IPS DF 6.9 (cell line): ENCODE data around the gene RPL38.

Experiments used
- DNase-seq: peaks from one replicate; pipeline ENCODE4 v3.0.0-alpha.2; 2013; ENCODE audit warnings: low read depth, low spot score
- H3K27ac ChIP-seq: one replicate; pipeline ENCODE4 v1.5.1; 2013; ENCODE audit warnings: low read length, control low read depth
- H3K27me3 ChIP-seq: 2 replicates; pipeline ENCODE4 v1.6.1; 2013; ENCODE audit warnings: mild to moderate bottlenecking, low read length; ENCODE audit not compliant: control insufficient read depth, insufficient read depth
- H3K36me3 ChIP-seq: 2 replicates; pipeline ENCODE4 v1.6.1; 2013; ENCODE audit warnings: low read length; ENCODE audit not compliant: control insufficient read depth, insufficient read depth
- H3K4me1 ChIP-seq: 2 replicates; pipeline ENCODE4 v1.6.1; 2013; ENCODE audit warnings: low read length; ENCODE audit not compliant: control insufficient read depth, insufficient read depth
- H3K4me3 ChIP-seq: 2 replicates; pipeline ENCODE4 v1.5.1; 2013; ENCODE audit warnings: mild to moderate bottlenecking, low read length
- H3K9me3 ChIP-seq: 2 replicates; pipeline ENCODE4 v1.6.1; 2013; ENCODE audit warnings: low read length, inconsistent platforms; ENCODE audit not compliant: control insufficient read depth, insufficient read depth
- WGBS: extraction: QIAGEN DNeasy Blood & Tissue Kit; methylation state at CpG from one replicate; pipeline ENCODE4 v1.1.7; 2013; ENCODE audit warnings: mixed read lengths, missing lambda C conversion rate; ENCODE audit not compliant: insufficient read length, insufficient coverage; 5-methylcytosine and 5-hydroxymethylcytosine counted together

Gene RPL38

GRCh38 chr17:74241431-74241830 is 38.0 kb downstream of the RPL38 start:
- DNase-seq, result no peak
- no CpG with 5 or more reads among the region's 10 CpGs for whole genome bisulfite sequencing
- H3K9me3 ChIP-seq, result no peaks in the 10 kb centered on the region
- H3K27ac ChIP-seq, result no peak overlapping the region
- H3K36me3 ChIP-seq, result no peaks in the 10 kb centered on the region
- peaks cover 5% of the 10 kb centered on the region for H3K4me1 ChIP-seq
- no peak overlapping the region for H3K4me3 ChIP-seq
- H3K27me3 ChIP-seq, result no peaks in the 10 kb centered on the region

- WGBS, result no CpG with 5 or more reads among the region's 2 CpGs
- Histone ChIP-seq H3K4me1 (peaks cover 5% of the 10 kb centered on the region), H3K27ac (no peak overlapping the region), H3K9me3 (no peaks in the 10 kb centered on the region), H3K4me3 (no peak overlapping the region), H3K27me3 (no peaks in the 10 kb centered on the region), H3K36me3 (no peaks in the 10 kb centered on the region)
- DNase-seq, result no peak
Observed at GRCh38 chr17:74241847-74242246, 38.4 kb downstream of the RPL38 start.

- H3K9me3 ChIP-seq, result no peaks in the 10 kb centered on the region
- no CpG with 5 or more reads among the region's 13 CpGs for WGBS
- no peak overlapping the region for H3K27ac ChIP-seq
- no peak for DNase-seq
- no peaks in the 10 kb centered on the region for H3K27me3 ChIP-seq
- peaks cover 5% of the 10 kb centered on the region for H3K4me1 ChIP-seq
- H3K4me3 ChIP-seq, result no peak overlapping the region
- H3K36me3 ChIP-seq, result no peaks in the 10 kb centered on the region
Observed at GRCh38 chr17:74243013-74243755, 39.7 kb downstream of the RPL38 start.

- H3K9me3 ChIP-seq, result no peaks in the 10 kb centered on the region
- H3K4me1 ChIP-seq, result peaks cover 5% of the 10 kb centered on the region
- H3K36me3 ChIP-seq, result no peaks in the 10 kb centered on the region
- no CpG with 5 or more reads among the region's 10 CpGs for WGBS
- no peak for DNase-seq
- H3K27ac ChIP-seq, result no peak overlapping the region
- no peaks in the 10 kb centered on the region for H3K27me3 ChIP-seq
- no peak overlapping the region for H3K4me3 ChIP-seq
Observed at GRCh38 chr17:74244128-74244527, 40.6 kb downstream of the RPL38 start.

- no peaks in the 10 kb centered on the region for H3K36me3 ChIP-seq
- peaks cover 5% of the 10 kb centered on the region for H3K4me1 ChIP-seq
- no peak overlapping the region for H3K4me3 ChIP-seq
- H3K27me3 ChIP-seq, result no peaks in the 10 kb centered on the region
- WGBS, result no CpG with 5 or more reads among the region's 6 CpGs
- no peaks in the 10 kb centered on the region for H3K9me3 ChIP-seq
- no peak for DNase-seq
- H3K27ac ChIP-seq, result no peak overlapping the region
Observed at GRCh38 chr17:74244548-74244947, 41.1 kb downstream of the RPL38 start.

DNA sequence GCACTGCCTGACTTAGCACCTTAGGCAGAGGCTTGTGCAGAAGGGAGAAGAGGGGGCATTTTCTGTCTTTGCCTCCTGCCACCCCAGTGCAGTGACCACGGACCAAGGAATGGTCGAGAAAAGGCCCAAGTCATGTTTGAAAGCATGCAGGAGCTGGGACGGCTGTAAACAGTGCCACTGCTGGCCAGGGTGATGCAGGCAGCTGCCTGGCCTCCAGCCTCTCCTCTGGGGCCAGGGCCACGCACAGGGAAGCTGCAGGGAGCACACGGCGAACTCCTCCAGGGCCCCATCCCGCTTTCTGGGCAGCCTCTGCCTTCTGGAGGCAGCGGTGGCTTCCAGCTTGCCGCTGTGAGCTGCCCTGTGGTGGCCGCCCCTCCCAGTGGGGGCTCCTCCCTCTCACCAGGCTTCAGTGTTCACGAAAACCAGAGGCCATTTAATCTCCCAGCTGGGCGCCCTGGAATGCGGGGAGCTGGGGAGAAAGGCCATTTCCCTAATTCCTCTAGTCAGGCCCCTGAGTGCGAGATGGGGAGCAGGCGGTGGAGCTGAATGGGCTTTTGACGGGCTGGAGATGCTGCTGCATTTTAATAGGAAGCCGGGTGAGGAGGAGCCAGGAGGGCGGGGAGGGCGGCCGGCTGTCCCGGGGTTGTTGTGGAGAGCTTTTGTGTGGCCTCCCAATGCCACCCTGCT is 41.8 kb downstream of the RPL38 start:
- H3K27me3 ChIP-seq, result no peaks in the 10 kb centered on the region
- no CpG with 5 or more reads among the region's 21 CpGs for WGBS
- no peaks in the 10 kb centered on the region for H3K9me3 ChIP-seq
- no peaks in the 10 kb centered on the region for H3K36me3 ChIP-seq
- peak; percentile 33 for DNase-seq
- H3K27ac ChIP-seq, result no peak overlapping the region
- peaks cover 7% of the 10 kb centered on the region for H3K4me1 ChIP-seq
- no peak overlapping the region for H3K4me3 ChIP-seq

- no peak for DNase-seq
- no peaks in the 10 kb centered on the region for H3K9me3 ChIP-seq
Observed at GRCh38 chr17:74245871-74246270, 42.4 kb downstream of the RPL38 start.

GRCh38 chr17:74249590-74250270 is 46.3 kb downstream of the RPL38 start:
- no peak for DNase-seq
- no CpG with 5 or more reads among the region's 17 CpGs for WGBS
- Histone ChIP-seq H3K4me1 (peaks cover 7% of the 10 kb centered on the region), H3K27me3 (no peaks in the 10 kb centered on the region), H3K4me3 (no peak overlapping the region), H3K9me3 (no peaks in the 10 kb centered on the region), H3K27ac (no peak overlapping the region), H3K36me3 (no peaks in the 10 kb centered on the region)

More at GRCh38 chr17:74245871-74246270, 42.4 kb downstream of the RPL38 start:
- Histone ChIP-seq H3K4me3 (no peak overlapping the region), H3K36me3 (no peaks in the 10 kb centered on the region), H3K4me1 (peaks cover 7% of the 10 kb centered on the region), H3K27ac (no peak overlapping the region), H3K27me3 (no peaks in the 10 kb centered on the region)
- no CpG with 5 or more reads among the region's 5 CpGs for WGBS

DNA sequence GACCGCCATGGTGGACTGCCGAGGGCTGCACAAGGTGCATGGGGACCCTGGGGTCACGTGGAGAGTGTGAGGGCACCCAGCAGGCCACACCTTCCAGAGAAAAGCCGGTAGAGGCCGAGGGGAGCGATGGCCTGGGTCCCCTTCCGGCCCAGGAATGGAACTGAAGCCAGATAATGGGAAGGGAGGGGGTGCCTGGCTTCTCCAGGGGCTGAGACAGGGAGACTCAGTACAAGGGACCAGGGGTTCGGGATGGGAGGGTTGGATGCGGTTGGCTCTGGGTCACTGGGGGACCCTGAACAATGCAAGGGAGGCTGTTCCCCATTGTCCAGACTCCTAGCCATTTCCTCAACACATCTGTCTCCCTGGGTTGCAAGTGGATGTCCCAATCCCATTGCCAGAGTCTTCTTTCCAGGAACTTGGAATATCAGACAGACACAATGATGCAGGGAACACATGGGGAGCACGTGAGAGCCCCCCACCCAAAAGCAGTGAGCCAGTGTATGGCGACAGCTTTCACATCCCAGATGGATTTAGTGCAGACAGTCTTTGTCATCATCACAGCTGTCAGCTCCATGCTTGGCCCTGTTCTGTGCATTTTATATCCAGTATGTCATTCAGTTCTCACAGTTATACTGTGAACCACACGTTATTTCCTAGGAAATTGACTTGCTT is 47.0 kb downstream of the RPL38 start:
- Histone ChIP-seq H3K27me3 (no peaks in the 10 kb centered on the region), H3K9me3 (no peaks in the 10 kb centered on the region)

GRCh38 chr17:74251051-74251450 is 47.6 kb downstream of the RPL38 start:
- Histone ChIP-seq H3K4me1 (peaks cover 2% of the 10 kb centered on the region; the same call in 1 of the 2 replicates), H3K27ac (no peak overlapping the region), H3K36me3 (no peaks in the 10 kb centered on the region), H3K27me3 (no peaks in the 10 kb centered on the region), H3K9me3 (no peaks in the 10 kb centered on the region), H3K4me3 (no peak overlapping the region)
- DNase-seq, result no peak
- no CpG with 5 or more reads among the region's 8 CpGs for WGBS

More for the DNA sequence above, 47.0 kb downstream of the RPL38 start:
- H3K27ac ChIP-seq, result no peak overlapping the region
- DNase-seq, result no peak
- peaks cover 4% of the 10 kb centered on the region for H3K4me1 ChIP-seq
- no peaks in the 10 kb centered on the region for H3K36me3 ChIP-seq
- no peak overlapping the region for H3K4me3 ChIP-seq
- WGBS, result no CpG with 5 or more reads among the region's 12 CpGs
